Karpas-422 (cell line): Measurements from ENCODE around the gene TMEM53. TPM values are rescaled to one million over a fixed set of nuclear protein-coding genes. Genes with fewer than 3 reads are reported as not detected.

ENCODE experiments used
- DNase-seq: peaks from one replicate; pipeline ENCODE4 v3.0.0-alpha.2; 2015
- H2AFZ ChIP-seq: fragments of 200-600 bp; sonication (generic); 2 replicates; pipeline ENCODE4 v1.6.1; 2014; ENCODE audit warnings: antibody characterized with exemption, low read length, mixed read lengths
- H3K27ac ChIP-seq: fragments of 200-600 bp; sonication (generic); 2 replicates; pipeline ENCODE4 v1.5.1; 2014; ENCODE audit warnings: mild to moderate bottlenecking, low read length, moderate library complexity
- H3K27me3 ChIP-seq: fragments of 200-600 bp; sonication (generic); 2 replicates; pipeline ENCODE4 v1.6.1; 2014; ENCODE audit warnings: low read length, mixed read lengths
- H3K36me3 ChIP-seq: fragments of 200-600 bp; sonication (generic); 2 replicates; pipeline ENCODE4 v1.6.1; 2014; ENCODE audit warnings: low read length, mixed read lengths; ENCODE audit not compliant: insufficient read depth
- H3K4me1 ChIP-seq: fragments of 200-600 bp; sonication (generic); 2 replicates; pipeline ENCODE4 v1.6.1; 2014; ENCODE audit warnings: mild to moderate bottlenecking, low read length, mixed read lengths
- H3K4me2 ChIP-seq: fragments of 200-600 bp; sonication (generic); 2 replicates; pipeline ENCODE4 v1.6.1; 2014; ENCODE audit warnings: low read length, low read depth, mild to moderate bottlenecking; ENCODE audit not compliant: poor library complexity, severe bottlenecking
- H3K4me3 ChIP-seq: fragments of 200-600 bp; sonication (generic); 2 replicates; pipeline ENCODE4 v1.5.1; 2014; ENCODE audit warnings: mild to moderate bottlenecking, antibody characterized with exemption, low read length, mixed read lengths
- H3K79me2 ChIP-seq: fragments of 200-600 bp; sonication (generic); 2 replicates; pipeline ENCODE4 v1.6.1; 2014; ENCODE audit warnings: mild to moderate bottlenecking, low read length, mixed read lengths
- H3K9ac ChIP-seq: fragments of 200-600 bp; sonication (generic); 2 replicates; pipeline ENCODE4 v1.6.0; 2014; ENCODE audit warnings: low read length
- H3K9me2 ChIP-seq: fragments of 200-600 bp; sonication (generic), shearing (Covaris generic); replicated peaks from 2 replicates; pipeline ENCODE4 v1.6.0; 2014; ENCODE audit warnings: mild to moderate bottlenecking, low read length, moderate library complexity; ENCODE audit not compliant: insufficient read depth
- H3K9me3 ChIP-seq: fragments of 300-700, 200-600 bp; sonication (generic); 2 replicates; pipeline ENCODE4 v1.6.1; 2014; ENCODE audit warnings: low read length, mixed read lengths
- H4K20me1 ChIP-seq: fragments of 200-600 bp; sonication (generic); 2 replicates; pipeline ENCODE4 v1.6.1; 2014; ENCODE audit warnings: mild to moderate bottlenecking, antibody characterized with exemption, low read length, low read depth; ENCODE audit not compliant: insufficient read depth
- total RNA-seq: library from RNA; depleted of rRNA; stranded (reverse); fragments of >200 nt; shearing (Covaris generic); gene quantifications from 2 replicates; pipeline ENCODE4 v1.2.3, GENCODE V29; 2014; ENCODE audit warnings: low replicate concordance

Gene TMEM53
- total RNA-seq, 1 experiment from 2014 or later = 10.7 TPM

DNA sequence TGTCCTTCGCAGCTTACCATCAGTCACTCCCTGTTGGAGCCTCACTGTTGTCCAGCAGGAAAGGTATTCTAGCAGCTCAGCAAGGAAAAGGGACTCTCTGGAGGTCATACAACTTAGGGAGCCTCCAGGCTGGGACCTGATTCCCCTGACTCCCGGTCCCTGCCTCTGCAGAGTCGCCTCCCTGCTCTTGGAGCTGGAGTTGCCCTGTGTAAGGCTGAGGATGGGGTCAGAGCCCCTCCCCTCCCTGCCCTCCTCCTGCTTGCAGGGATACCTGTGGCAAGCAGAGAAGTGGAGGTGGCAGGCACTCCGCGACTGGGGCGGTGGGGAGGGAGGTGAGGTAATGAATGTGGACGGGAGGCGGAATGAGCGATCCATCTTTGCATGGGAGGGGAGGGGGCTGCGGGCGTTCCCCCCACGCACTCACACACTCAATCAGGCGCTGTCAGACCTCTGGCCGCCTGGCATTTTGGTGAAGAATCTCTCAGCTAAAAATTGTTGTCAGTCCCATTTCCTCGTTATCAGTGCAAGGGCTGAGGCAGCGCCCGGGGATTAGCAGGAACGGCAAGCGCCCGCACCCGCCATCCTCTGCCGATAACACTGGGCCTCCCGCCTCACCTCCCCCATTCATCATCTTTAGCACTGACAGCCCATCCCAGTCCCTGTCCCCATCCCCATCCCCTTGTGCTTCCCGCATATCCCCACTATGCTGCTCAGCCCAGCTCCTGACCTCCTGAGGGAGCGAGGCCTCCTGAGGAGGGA is 64.3 kb downstream of the TMEM53 start:
- H4K20me1 ChIP-seq = no peaks in the 10 kb centered on the region
- no peak overlapping the region for H3K9ac ChIP-seq
- no peak overlapping the region for H2AFZ ChIP-seq
- DNase-seq = no peak
- no peak overlapping the region for H3K4me3 ChIP-seq
- no peaks in the 10 kb centered on the region for H3K27me3 ChIP-seq
- no peaks in the 10 kb centered on the region for H3K9me2 ChIP-seq
- H3K79me2 ChIP-seq = no peaks in the 10 kb centered on the region
- no peak overlapping the region for H3K27ac ChIP-seq
- no peaks in the 10 kb centered on the region for H3K9me3 ChIP-seq
- no peaks in the 10 kb centered on the region for H3K36me3 ChIP-seq
- no peaks in the 10 kb centered on the region for H3K4me1 ChIP-seq
- no peak overlapping the region for H3K4me2 ChIP-seq

DNA sequence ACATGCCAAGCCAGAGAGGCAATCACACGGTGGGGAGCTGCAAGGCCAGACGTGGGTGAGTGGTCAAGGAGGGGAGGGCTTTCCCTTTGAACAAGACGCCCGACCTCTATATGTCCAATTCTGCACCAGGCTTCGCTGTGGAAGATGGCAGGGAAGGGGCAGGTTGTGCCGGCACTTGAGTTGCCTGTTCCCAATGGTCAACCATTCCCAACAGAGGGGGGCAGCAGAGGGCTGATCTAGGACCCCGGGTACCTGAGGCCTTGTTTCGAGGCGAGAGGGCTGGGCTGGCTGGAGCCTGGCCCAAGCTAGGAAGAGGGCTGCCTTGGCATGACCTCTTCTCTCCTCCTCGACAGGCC is 64.9 kb downstream of the TMEM53 start:
- no peak overlapping the region for H3K4me2 ChIP-seq
- H3K27ac ChIP-seq = no peak overlapping the region
- H2AFZ ChIP-seq = no peak overlapping the region
- no peaks in the 10 kb centered on the region for H3K27me3 ChIP-seq
- no peaks in the 10 kb centered on the region for H3K79me2 ChIP-seq
- H3K9me3 ChIP-seq = no peaks in the 10 kb centered on the region
- no peaks in the 10 kb centered on the region for H3K9me2 ChIP-seq
- H3K36me3 ChIP-seq = no peaks in the 10 kb centered on the region
- H3K9ac ChIP-seq = no peak overlapping the region
- H3K4me1 ChIP-seq = no peaks in the 10 kb centered on the region
- H3K4me3 ChIP-seq = no peak overlapping the region
- peak; percentile 79 for DNase-seq
- no peaks in the 10 kb centered on the region for H4K20me1 ChIP-seq

DNA sequence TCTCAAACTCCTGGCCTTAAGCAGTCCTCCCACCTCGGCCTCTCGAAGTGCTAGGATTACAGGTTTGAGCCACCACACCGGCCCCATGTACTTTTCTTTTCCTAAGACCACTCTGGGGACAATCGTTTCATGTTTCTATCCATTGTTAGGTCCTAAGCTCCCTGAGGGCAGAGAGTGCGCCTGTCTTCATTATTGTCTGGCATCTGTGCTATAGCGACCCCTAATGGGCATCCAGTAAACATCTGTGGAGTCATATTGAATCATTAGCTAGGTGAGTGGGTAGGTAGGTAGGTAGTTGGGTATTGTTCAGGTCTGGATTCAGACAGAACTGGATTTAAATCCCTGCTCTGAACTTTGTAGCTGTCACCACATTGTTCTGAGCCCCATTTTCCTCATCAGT is 66.1 kb downstream of the TMEM53 start:
- Histone ChIP-seq H3K9me2 (no peaks in the 10 kb centered on the region), H4K20me1 (no peaks in the 10 kb centered on the region), H3K4me1 (no peaks in the 10 kb centered on the region), H3K27ac (no peak overlapping the region), H3K4me3 (no peak overlapping the region), H3K36me3 (no peaks in the 10 kb centered on the region), H2AFZ (no peak overlapping the region), H3K9ac (no peak overlapping the region), H3K9me3 (no peaks in the 10 kb centered on the region), H3K4me2 (no peak overlapping the region), H3K79me2 (no peaks in the 10 kb centered on the region), H3K27me3 (no peaks in the 10 kb centered on the region)
- peak; percentile 67 for DNase-seq

DNA sequence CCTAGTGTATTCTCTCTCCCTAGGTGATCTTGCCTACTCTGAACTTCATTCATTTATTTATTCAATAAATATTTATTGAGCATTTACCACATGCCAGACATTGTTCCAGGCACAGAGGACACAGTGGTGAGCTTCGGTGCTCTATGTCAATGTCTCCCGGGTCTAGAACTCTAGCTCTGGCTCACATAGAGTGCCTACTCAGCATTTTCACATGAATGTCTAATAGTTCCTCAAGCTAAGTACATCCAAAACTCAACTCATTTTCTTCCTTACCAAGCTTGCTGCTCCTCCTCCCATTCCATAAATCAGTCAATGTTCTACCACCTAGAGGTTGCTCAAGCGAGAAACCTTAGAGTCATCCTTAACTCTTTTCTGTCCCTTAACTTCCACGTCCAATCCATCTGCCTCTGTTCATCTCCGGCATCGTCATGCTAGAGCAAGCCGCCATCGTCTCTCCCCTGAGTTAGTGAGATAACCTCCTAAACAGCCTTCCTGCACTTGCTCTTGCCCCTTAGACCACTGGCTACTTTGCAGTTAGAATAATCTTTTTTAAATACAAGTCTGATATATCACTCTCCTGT is 67.5 kb downstream of the TMEM53 start:
- Histone ChIP-seq H3K27me3 (no peaks in the 10 kb centered on the region), H3K36me3 (no peaks in the 10 kb centered on the region), H3K9me3 (no peaks in the 10 kb centered on the region), H4K20me1 (no peaks in the 10 kb centered on the region), H3K9me2 (no peaks in the 10 kb centered on the region), H2AFZ (no peak overlapping the region), H3K79me2 (no peaks in the 10 kb centered on the region), H3K27ac (no peak overlapping the region), H3K9ac (no peak overlapping the region), H3K4me3 (no peak overlapping the region), H3K4me1 (no peaks in the 10 kb centered on the region), H3K4me2 (no peak overlapping the region)
- DNase-seq = no peak

DNA sequence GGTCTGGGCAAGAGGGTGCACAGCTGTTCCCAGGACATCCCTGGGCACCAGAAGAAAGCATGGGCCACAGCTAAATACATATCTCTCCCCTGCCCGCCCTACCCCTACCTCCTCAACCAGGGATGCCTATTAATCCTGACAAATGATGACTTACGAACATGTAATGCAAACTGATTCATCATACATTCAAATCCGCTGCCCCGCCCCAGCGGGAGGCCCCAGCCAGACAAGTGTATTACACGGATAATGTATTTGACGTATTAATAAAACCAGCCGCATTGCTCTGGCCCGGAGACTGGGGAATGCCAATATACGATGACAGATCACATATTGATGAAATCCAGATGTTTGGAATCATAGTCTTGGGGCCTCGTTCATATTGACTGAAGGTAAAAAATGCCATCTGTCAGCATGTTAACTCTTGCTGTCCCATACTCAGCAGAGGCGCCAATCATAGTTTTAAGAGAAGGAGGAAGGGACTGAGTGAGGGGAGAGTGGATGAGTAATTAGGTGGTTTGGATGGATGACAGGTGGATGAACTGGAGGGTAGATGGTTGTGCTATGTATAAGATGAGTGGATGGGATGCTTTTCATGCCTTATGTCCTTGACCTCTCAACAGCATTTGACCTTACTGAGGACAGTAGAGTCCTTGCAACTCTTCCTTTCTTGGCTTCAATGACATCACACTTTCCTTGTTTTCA is 68.2 kb downstream of the TMEM53 start:
- Histone ChIP-seq H3K4me3 (no peak overlapping the region), H3K4me1 (no peaks in the 10 kb centered on the region), H4K20me1 (no peaks in the 10 kb centered on the region), H3K27me3 (no peaks in the 10 kb centered on the region), H3K27ac (no peak overlapping the region), H3K9me3 (no peaks in the 10 kb centered on the region), H3K4me2 (no peak overlapping the region), H3K9me2 (no peaks in the 10 kb centered on the region), H3K9ac (no peak overlapping the region), H3K79me2 (no peaks in the 10 kb centered on the region), H3K36me3 (no peaks in the 10 kb centered on the region), H2AFZ (no peak overlapping the region)
- DNase-seq = no peak

DNA sequence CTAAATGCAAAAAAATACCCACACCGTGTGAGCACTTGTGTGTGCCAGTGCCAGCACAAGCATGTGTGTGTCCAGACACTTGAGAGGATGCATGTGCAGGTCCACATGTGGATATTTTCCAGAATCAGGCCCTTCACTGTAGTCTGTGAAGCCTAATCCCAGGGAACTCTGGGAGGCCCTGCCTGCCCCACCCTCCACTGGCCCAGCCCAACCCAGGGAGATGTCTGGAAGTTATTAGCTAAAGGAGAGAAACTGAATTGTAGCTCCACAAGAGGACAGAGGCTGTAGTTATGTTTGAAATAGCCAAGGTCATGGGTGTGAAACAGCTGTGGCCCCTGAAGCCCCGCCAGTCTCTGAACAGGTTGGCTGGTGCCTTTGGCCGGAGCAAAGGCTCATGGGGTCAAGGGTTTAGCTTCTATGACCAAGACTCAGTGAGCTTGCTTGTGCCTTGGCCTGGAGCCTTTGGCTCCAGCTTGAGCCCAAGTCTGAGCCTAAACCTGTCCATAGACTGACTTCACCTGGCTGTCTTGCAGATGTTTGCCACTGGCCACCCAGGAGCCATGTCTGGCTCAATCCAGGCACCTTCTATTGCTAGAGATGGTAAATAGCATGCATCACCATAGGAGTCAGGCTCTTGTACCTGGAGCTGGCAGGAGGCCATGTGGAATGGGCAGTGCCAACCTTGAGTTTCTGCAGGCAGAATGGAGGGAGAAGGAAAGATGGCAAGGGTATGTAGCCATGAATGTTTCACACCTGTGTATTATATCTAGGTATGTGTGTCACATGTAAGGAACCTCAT is 69.9 kb downstream of the TMEM53 start:
- H3K9ac ChIP-seq = no peak overlapping the region
- no peak overlapping the region for H3K4me2 ChIP-seq
- no peaks in the 10 kb centered on the region for H3K4me1 ChIP-seq
- no peaks in the 10 kb centered on the region for H3K27me3 ChIP-seq
- H3K36me3 ChIP-seq = no peaks in the 10 kb centered on the region
- H2AFZ ChIP-seq = no peak overlapping the region
- no peak overlapping the region for H3K27ac ChIP-seq
- no peaks in the 10 kb centered on the region for H3K79me2 ChIP-seq
- no peaks in the 10 kb centered on the region for H3K9me2 ChIP-seq
- no peak for DNase-seq
- H4K20me1 ChIP-seq = no peaks in the 10 kb centered on the region
- H3K9me3 ChIP-seq = no peaks in the 10 kb centered on the region
- H3K4me3 ChIP-seq = no peak overlapping the region

DNA sequence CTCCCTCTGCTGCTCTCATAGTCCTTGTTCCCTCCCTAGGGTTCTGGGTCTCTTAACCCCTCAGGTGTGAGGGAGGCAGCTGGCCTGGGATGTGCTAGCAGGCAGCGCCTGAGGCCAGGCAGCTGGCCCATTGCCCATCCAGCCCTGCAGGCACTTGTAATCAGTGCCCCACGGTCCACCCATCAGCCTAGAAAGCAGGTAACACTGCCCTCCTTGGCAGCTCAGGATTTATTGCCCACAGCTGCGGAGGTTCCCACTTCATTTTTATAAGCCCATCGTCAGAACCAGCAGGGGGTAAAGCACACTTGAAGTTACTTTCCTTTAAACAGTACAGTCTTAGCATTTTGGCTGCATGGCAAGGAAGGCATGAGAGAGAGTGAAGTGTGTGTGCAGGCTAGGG is 70.6 kb downstream of the TMEM53 start:
- Histone ChIP-seq H3K4me1 (no peaks in the 10 kb centered on the region), H3K9me2 (no peaks in the 10 kb centered on the region), H3K79me2 (no peaks in the 10 kb centered on the region), H4K20me1 (no peaks in the 10 kb centered on the region), H3K27me3 (no peaks in the 10 kb centered on the region), H2AFZ (no peak overlapping the region), H3K27ac (no peak overlapping the region), H3K36me3 (no peaks in the 10 kb centered on the region), H3K9me3 (no peaks in the 10 kb centered on the region), H3K4me3 (no peak overlapping the region), H3K4me2 (no peak overlapping the region), H3K9ac (no peak overlapping the region)
- no peak for DNase-seq
